ENCODE results near the gene SGPL1.
"Not testable (repeated sequence)": the region's sequence is repeated elsewhere in the genome, so short reads cannot be mapped to it uniquely, and the experiment has no call there.

Gene SGPL1

DNA sequence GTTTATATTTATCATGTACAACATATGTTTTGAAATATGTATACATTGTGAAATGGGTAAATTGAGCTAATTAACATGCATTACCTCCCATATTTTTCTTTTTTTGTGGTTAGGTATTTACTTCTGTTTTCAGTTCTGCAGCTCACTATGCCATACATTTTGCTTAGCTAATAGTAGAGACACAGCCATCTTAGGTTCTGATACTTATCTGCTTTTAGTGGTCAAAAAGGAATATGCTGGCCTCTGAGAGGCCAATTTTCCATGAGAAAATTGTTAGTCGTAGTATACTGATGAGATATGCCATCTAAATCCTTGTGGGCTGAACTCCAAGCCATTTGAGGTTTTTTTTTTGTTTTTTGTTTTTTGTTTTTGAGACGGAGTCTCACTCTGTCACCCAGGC is 31.0 kb downstream of the SGPL1 start:
- DNase-seq: no peak

DNA sequence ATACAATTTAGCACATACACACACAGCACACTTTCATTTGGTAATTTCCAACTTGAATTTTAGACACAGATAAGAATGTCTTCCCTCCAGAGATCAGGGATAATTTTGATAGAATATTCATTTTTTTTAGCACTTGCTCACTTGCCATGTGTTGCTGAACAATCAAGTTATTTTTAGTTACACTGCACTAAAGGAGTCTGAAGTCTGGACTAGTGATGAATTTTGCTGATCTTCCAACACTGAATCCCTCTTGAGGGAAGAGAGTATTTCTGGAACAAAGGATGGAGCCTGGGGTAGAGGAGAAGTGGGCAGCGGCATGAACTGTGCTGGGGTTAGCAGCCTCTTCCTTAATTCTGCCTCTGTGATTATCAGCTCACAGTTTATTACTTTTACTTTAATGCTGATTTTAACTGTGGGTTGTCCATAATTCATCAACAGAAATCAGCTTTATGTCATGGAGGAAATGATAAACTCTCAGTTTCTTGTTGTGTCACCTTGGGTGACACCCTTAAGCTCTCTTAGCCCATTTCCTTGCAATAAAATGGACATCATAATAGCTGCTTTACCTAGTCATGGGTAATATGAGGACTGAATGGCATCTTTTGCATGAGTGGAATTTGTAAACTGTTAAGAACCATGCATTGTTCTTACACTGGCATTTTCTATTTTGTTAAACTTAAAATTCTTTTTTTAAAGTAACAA is 32.1 kb downstream of the SGPL1 start:
- no peak for DNase-seq

DNA sequence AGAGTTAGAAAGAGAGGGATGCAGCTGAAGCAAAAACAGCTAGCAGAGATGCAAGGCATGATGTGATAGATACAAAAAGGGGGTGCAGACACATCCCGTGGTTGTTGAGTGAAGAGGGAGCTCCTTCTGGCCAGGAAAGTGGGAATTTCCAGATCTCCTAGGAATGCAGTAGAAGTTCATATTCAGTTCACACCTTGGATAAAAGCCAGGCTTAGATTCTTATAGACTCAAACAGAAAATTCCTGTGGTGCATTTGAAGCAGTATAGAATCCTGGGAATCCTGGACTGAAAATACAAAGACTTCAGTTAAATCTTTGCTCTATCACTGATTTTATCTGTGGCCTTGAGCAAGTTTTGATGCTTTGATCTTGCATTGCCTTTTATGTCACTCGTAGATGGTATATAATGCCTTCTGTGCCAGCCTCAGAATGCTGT is 33.9 kb downstream of the SGPL1 start:
- no peak for DNase-seq

DNA sequence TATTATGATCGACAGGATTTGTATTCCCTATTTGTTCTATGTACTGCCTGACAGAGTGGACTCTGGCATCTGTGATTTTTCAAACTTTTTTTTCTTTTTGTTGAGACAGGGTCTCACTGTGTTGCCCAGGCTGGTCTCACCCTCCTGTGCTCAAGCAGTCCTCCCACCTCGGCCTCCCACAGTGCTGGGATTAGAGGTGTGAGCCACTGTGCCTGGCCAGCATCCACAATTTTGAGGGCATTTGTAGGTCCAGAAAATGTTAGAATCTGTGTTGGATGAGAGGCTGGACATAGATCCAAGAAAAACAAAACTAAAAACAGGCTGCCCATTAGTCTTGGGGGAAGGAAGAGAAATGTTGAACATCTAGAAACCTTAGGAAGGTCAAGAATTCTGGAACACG is 34.3 kb downstream of the SGPL1 start:
- DNase-seq: no peak

DNA sequence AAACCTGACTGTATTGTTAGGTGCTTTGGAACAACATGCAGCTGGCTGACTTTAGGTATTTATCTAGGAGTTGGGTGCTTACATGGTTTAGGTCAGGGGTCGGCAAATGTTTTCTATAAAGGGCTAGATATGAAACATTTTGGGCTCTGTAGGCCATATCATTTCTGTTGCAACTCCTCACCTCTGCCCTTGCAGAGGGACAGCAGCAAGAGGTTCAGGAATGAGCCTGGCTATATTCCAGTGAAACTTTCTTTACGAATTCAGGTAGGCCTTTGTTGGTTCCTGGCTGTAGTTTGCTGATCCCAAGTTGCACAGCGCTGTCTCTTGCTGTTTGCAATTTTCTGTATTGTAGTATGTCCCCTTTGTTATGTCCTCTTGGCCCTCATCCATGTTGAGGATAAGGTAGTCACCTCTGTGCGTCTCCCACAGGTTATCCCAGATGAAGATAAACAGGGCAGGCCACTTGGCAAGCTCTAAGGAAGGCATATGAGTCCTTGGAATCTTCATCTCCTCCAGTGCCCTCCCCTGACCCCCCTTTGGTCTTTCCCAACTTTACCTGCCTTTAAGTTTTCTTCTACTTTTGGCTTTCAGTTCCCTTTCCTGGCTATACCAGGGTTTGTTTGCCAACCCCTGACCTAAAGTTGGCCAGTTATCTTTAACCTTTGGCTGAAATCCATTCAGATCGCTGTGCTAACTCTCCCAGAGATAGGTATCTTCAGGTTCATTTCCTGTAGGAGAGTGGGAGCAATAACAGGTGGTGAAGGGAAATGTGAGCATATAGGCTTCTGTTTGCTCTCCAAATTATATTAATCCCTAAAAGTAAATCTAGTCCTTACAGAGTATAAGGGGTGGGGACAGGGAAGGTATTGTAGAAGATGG is 36.1 kb downstream of the SGPL1 start:
- DNase-seq: no peak

DNA sequence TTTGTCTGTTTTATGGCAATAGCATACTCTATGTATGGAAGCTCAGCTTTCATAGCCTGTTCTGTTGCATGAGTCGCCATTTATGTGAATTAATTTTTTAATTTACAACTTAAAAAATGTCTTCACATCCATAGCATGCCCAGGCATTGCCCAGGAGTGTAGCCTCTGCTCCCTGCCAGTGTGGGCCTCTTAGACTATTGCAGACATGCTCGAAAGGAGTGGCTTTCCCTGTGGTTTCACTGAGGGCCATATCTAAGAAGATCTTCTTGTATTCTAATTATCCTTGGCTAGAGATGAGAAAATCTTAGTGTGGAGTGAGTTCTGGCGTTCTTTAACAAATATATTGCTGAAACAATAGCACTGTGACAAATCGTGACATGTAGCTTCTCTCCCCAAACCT is 37.3 kb downstream of the SGPL1 start:
- DNase-seq: no peak

DNA sequence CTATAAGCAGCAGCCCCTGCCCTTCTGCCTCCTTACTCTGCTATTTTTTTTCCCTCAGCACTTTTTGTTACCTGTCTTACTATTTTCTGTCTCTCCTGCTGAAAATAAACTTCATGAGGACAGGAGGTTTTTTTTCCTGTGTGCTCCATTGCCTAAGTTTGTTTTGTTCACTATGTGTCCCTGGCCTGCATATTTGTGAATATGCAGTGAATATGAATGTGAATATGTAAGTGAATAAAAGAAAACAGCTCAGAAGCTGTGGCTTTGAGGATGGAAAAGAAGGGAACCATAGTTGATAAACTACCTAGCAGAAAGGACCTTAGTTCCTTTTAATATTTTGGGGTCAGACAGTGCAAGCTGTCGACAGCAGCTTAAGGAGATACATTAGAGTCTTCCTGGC is 37.7 kb downstream of the SGPL1 start:
- no peak for DNase-seq

DNA sequence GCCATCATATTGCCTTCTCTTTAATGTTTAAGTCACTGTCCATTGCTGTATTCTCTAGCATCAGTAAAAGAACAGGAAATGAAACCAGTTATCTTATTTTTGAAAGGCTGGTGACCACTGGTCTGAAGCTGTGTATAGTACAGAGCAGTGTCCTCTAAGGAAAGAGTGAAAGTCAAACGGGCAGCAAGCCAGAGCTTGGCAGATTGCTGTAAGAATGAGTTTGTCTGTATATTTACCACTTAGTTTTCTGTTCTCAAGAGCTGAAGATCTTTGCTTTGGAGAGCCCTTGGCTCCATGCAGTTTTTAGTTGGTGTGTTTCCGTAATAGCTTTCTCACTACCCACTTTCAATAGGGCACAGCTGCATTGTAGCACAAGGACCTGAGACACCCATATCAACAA is 40.7 kb downstream of the SGPL1 start:
- no peak for DNase-seq

DNA sequence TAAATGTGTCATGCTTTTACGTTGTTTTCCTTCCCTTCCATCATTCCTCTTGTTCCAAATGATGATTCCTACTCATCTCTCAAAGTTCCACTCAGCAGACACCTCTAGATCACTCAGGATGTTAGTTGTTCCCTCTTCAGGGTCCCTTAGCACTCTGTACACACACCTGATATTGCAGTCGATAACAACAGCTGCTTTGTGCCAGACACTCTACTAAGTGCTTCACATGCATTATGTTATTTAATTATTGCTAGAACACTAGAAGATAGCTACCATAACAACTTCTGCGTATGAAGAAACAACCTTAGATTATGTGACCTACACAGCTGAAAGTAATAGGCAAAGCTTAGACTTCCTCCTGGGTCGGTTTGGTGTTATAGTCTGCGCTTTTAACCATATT is 43.0 kb downstream of the SGPL1 start:
- DNase-seq: no peak

DNA sequence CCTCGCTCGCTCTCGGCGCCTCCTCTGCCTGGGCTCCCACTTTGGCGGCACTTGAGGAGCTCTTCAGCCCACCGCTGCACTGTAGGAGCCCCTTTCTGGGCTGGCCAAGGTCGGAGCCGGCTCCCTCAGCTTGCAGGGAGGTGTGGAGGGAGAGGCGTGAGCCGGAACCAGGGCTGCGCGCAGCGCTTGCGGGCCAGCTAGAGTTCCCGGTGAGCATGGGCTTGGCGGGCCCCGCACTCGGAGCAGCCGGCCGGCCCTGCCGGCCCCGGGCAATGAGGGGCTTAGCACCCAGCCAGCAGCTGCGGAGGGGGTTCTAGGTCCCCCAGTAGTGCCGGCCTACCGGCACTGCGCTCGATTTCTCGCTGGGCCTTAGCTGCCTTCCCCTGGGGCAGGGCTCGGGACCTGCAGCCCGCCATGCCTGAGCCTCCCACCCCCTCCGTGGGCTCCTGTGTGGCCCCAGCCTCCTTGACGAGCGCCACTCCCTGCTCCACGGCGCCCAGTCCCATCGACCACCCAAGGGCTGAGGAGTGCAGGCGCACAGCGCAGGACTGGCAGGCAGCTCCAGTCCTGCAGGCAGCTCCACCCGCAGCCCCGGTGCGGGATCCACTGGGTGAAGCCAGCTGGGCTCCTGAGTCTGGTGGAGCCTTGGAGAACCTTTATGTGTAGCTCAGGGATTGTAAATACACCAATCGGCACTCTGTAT is 45.9 kb downstream of the SGPL1 start:
- DNase-seq: not testable (repeated sequence)

DNA sequence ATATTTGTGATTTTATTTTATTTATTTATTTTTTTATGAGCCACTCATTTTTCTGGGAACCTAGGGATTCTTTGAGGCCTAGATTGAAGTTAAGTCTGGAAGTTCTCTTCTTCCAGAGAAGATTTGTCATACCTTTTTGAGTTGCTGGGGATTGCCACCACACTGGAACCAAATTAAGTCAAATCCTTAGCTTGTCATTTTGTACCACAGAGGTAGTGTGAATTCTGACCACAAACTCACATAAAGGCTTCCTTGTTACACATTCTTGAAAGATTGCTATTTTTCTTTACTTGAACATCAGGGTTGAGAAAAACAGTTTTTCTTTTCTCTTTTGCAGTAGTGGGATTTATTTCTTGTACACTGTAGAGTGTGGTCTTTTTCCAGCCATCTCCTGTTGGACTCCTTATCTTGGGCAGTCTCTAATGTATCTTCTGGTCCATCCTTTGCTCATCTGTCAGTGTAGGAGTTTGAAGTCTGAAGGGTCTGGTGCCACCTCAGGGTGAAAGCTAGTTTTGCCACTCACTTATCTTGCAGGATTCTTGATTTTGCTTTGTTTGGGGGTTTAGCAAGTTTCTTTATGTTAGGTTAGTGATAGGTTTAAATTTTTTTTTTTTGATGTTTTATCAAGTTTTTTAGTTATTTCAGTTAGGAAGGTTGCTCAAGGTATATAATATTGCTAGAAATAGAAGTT is 47.9 kb downstream of the SGPL1 start:
- no peak for DNase-seq

DNA sequence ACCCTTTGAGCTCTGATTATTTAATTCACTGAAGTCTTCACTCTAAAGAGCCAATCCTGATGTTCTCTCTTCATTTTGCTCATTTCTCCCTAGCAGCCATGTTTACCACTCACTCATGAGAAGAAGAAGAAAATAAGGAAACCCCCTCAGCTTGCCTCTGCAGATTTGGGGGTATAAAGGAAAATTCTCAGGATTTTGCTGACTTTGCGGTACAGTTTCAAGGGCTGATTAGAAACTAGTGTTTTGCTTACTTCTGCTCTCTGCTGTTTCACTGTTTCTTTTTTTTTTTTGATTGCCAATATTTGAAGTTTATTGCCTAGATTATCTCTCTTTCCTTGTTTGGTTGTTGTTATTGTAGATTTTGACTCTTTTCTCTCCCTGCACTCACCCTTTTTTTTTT is 49.2 kb downstream of the SGPL1 start:
- no peak for DNase-seq

DNA sequence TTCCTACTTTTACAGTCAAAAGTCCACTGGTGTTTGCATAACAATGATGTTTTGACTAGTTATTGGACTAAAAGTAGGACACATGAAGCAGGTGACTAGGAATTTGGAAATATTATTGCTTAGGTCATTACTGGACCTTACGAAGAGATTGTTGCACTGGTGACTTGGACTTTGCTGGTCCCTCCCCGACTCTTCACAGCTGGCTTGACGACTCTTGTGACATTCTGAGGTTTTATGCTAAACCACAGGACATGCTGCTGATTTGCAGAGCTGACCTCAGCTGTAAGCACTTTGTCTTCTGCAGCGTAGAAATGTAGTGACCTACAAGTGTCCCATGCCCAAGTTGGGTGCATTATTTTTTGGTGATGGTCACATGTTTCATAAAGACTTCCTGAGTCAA is 50.7 kb downstream of the SGPL1 start:
- DNase-seq: no peak

DNA sequence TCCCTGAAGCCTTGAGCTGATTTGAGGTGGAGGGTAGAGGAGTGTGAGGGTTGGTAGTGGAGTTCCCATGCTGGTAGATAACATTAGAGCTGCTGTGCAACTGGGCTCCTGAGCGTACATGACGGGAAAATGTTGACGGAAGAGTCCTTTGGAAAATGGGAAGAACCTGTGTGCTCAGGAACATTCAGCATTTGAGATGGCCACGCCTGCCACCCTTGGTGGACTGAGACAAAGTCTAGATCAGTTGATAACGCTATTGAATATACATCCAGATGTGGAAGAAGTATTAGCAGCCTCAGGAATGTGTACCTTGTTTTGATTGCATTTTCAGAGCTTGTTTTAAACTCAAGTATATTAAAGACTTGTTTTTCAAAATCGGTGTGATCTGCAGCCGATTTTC is 56.5 kb downstream of the SGPL1 start:
- no peak for DNase-seq

DNA sequence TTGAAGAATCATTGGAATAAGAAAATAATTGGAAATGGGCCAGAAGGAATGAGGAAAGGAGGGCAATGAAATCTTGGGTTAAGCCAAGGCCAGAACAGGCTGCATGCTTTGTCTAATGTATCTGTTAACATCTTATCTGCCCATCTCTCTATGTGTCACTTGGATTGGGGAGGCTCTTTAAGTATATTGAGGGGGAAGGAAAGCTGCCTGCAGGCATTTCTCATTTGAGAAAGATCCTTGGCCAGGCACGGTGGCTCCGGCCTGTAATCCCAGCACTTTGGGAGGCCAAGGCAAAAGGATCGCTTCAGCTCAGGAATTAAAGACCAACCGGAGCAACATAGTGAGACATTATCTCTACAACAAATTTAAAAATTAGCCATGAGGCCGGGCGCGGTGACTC is 58.3 kb downstream of the SGPL1 start:
- DNase-seq: no peak

DNA sequence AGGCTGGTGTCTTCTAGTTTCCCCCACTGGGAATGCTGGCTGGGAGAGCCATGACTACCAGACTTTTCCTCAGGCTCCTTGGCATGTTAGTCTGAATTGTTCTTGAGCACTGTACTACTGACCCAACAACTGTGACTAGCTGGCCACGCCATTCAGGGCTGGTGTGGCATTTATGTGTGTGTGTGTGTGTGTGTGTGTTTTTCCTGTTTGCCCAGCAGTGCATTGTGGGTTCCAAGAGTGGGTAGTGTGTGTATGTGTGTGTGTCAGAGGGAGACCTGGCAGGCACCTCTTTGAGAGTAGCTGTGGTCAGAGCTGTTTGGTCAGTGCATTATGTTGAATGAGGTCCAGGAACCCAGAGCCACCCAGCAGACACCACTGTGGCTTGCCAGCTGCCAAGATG is 63.5 kb downstream of the SGPL1 start:
- no peak for DNase-seq

DNA sequence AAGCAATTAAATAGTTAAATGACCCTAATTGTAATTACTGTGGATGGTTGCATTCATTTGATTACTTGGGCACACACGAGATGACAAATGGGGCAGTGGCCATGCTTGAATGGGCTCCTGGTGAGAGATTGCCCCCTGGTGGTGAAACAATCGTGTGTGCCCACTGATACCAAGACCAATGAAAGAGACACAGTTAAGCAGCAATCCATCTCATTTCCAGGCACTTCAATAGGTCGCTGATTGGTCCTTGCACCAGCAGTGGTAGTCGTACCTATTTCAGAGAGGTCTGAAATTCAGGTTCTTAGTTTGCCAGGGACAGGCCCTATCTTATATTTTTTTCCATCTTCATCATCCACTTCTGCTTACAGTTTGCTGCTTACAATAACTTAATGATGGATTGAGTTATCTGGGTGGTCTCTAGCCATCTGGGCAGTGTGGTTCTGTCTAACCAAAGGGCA is 64.4 kb downstream of the SGPL1 start:
- no peak for DNase-seq

DNA sequence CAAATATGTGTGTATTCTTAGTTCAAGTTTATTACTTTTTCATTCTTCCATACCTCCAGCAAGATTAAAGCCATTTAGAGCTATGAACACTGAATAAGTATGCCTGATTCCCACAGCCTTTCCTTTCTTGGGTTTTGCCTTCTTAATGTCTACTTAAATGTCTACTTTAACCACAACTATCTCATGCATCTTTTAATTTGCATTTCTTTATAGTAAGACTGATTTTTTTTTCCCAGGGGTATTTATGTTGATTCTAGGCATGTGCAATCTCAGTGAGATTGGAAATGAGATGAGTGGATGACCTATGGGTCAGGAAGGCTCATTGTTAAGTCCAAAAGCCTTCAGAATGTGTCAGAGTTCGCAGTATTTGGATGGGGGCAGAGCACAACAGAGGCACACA is 69.0 kb downstream of the SGPL1 start:
- no peak for DNase-seq

DNA sequence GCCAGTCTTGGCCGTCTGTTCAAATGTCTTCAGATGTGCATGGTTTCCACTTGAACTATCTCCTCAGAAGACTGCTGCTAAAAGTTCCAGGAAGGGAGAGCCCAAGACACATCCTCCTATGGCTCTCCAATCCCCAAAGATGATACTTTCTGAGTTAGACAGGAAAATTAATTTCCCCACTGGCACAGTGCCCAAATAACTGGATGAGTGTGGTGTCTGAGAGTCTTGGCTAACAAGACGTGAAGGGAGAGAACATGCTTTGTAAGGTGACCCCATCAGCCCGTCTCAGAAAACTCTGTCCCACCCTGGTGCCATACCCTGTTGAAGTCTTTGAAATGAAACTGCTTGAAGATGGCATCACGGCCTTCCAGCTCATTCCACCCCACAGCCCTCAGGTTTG is 69.7 kb downstream of the SGPL1 start:
- DNase-seq: no peak

DNA sequence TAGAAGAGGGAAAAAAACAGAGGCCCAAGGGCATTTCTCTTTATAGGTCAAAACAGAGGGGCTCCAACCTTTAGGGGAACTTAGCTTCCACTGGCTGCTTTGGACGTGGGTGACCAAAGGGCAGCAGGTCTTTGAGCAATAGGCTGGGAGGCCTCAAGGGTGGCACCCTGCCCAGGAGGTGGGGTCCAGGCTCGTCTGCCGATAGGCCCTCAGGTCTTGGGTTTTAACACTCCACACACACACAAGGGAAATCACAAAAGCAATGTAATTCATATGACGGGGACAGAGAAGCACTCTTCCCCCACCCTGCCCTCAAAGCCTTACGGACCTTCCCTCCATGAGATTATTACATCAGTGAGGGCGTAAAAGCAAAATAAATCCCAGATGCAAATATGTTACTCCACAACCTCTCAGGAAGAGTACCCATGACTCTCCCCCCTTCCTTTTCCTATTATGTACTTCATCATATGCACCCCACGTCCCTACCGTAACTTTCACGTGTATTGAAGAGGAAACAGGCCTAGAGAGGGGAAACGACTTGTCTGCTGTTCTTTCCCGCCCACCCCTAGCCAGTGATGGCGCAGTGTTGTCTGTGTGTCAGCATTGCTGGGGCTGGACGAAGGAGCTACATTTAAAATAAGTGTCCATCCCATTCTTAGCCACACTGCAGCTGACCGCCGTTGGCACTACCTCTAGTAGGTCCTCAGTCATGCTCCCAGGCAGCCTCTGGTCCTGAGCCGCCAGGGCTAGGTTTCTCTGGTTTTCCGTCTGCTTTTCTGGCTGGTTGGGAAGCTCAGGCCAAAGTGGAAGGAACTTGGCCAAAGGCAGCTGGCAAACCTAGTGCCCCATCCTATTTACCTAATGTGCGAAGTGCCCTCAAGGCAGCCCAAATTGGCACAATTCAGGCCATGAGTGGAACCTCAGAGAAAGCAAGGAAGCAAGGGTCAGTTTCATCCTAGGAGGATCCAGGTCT is 70.5 kb downstream of the SGPL1 start:
- DNase-seq: no peak

DNA sequence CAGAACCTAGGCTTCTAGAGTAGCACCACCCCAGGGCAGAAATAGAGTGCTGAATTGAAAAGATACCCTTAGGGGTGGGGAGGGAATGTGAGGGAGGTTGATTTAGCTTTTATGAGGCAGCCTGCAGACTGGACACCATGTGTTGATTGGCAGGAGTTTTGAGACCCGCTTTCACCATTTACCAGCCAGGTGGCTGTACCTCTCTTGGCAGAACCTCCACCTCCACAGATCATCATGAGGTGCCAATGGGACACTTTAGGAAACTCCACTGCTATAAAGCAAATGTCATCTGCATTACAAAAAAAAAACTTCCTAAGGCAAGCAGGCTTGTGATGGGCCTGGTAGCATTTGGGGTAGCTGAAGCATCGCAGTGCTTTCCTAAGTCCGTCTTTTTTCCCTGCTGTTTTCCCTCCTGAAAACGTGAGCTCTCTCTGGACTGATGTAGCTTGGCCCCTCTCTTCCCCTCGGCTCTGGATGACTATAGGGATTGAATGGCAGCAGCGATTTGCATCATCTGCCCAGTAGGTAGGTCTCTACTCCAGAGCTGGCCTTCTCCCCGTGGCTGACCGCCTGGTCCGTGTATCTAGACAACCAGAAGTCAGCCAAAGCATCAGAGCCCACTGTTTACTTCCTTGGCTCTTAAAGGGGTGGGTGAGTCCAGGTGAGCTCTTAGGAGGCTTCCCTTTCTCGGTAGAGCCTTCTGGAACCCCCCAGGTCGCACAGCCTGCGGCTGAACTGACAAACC is 71.3 kb downstream of the SGPL1 start:
- no peak for DNase-seq
